SK-N-MC (cell line): ENCODE results near the gene RASSF3.

Source experiments
- FOXP2 ChIP-seq: optimal IDR thresholded peaks from 2 replicates; pipeline ENCODE3; 2011; ENCODE audit warnings: mild to moderate bottlenecking, moderate library complexity; ENCODE audit not compliant: insufficient read depth; ENCODE audit errors: extremely low read length, control extremely low read depth
- POLR2AphosphoS5 ChIP-seq: IDR thresholded peaks from 2 replicates; pipeline ENCODE4 v1.6.1; 2012; ENCODE audit warnings: mild to moderate bottlenecking, low read depth, low read length, borderline replicate concordance

GRCh38 chr12:64683816-64684543 lies 73.7 kb downstream of the RASSF3 start:
- no peak for TF ChIP-seq FOXP2
- TF ChIP-seq POLR2AphosphoS5, result no peak
